Stimulated activated CD4-positive, alpha-beta T cell treated with anti-CD3 and anti-CD28 coated beads, Interleukin-1b, Interleukin-23, amount 100 ng/mL, for 24 hours (primary cell): ENCODE measurements around the gene ATM.
"Not testable (repeated sequence)": the region's sequence is repeated elsewhere in the genome, so short reads cannot be mapped to it uniquely, and the experiment has no call there.

Experiments
- DNase-seq, 4 experiments: peaks; one replicate each; pipeline ENCODE4 v3.0.0-alpha.2; 2020; ENCODE audit warnings: low read depth in 4 of 4, low spot score in 1 of 4

ATM gene

DNA sequence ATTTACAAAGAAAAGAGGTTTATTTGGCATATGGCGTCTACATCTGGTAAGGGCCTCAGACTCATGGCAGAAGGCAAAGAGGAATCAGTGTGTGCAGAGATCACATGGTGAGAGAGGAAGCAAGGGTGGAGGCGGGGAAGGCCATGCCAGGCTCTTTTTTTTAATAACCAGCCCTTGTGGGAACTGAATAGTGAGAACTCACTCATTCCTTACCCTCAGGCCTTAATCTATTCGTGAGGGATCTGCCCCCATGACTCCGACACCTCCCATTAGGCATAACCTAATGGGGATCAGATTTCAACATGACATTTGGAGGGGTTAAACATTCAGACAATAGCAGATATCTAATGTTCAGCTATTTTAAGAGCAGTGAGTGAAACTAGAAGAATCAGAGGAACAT, 55.7 kb downstream of the ATM start:
- DNase-seq = no peak

DNA sequence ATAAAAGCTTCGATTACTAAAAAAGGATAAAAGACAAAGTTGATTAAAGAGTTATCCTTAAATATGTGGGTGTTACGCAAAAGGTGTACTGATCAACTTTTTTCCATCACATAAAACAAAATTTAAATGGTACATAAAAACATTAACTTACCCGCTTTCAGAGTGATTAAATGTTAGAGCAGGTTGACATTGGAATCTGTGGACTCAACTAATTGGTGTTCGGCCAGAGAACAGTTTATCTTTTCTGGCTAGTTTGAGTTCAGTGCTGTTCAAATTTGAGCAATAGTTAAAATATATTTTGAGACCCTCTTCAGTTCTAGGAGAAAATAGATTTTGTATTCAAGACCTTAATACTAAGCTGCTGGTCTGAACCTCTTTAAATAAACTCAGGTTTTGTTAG, 56.1 kb downstream of the ATM start:
- DNase-seq = no peak

DNA sequence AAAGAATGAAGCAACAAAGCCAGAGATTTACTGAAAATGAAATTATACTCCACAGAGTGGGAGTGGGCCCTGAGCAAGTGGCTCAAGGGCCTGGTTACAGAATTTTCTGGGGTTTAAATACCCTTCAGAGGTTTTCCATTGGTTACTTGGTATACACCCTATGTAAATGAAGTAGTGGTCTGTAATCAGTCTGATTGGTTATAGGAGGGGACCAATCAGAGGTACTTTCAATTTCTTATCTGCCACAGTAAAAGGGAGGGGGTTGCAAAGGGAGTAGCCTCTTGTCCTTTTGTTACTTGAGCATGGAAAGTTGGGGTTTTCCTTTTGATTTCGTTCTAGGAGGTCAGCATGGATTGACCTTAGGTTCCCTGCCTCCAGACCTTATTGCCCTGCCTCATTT, 63.5 kb downstream of the ATM start:
- DNase-seq = no peak

DNA sequence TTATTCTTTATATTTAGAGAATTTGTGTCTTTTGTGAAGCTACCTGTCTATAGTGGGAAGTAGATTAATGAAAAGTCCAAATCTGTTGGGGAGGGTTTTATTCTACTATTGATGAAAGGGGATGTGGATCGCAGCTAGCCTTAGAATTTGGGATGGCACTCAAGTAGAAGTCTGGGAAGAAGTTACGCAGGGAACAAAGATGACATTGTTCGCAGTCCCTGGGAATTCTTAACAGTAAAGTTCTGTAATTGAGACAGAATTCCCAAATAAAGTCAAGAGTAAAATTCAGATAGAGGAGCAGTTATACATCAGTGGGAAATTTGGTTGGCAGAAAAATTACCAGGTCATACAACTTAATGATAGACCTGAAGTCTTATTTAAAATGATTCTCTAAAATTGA, 64.1 kb downstream of the ATM start:
- no peak for DNase-seq

DNA sequence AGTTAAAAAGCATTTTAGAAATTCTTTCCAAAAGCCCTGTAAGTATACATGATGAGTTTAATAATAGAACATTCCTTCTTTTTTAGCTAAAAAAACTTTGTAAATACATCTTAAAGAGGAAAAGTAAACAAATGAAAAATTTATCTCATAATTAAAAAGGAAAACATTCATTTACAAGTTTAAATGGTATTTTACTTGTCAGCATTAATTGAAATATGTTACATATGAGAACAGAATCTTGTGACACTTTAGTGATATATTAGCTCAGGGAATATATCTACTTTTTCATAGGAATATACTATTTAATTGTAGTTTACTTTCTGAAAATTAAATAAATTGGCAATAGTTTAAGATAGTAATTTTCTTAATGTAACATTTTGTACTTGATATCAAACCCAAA, 66.2 kb downstream of the ATM start:
- not testable (repeated sequence) for DNase-seq

DNA sequence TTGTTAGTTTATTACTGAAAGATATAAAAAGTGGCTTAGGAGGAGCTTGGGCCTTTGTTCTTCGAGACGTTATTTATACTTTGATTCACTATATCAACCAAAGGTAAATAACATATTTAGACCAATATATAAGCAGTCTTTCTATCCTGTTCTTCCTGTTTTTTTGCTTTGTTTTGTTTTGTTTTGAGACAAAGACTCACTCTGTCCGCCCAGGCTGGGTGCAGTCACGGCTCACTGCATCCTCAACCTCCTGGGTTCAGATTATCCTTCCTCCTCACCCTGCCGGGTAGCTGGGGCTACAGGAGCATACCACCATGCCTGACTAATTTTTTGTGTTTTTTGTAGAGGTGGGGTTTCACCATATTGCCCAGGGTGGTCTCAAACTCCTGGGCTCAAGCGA, 66.8 kb downstream of the ATM start:
- DNase-seq = no peak

DNA sequence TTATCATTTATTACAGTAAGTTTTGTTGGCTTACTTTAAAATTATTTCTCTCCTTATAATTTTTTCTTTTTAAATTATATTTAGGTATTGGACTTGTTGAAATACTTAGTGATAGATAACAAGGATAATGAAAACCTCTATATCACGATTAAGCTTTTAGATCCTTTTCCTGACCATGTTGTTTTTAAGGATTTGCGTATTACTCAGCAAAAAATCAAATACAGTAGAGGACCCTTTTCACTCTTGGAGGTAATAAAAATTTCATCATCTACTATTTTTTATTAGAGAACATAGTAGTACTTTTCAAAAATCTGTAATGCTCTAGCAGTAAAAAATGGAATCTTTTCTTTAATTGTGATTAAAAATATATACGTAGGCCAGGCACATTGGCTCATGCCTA, 70.4 kb downstream of the ATM start:
- DNase-seq = no peak

DNA sequence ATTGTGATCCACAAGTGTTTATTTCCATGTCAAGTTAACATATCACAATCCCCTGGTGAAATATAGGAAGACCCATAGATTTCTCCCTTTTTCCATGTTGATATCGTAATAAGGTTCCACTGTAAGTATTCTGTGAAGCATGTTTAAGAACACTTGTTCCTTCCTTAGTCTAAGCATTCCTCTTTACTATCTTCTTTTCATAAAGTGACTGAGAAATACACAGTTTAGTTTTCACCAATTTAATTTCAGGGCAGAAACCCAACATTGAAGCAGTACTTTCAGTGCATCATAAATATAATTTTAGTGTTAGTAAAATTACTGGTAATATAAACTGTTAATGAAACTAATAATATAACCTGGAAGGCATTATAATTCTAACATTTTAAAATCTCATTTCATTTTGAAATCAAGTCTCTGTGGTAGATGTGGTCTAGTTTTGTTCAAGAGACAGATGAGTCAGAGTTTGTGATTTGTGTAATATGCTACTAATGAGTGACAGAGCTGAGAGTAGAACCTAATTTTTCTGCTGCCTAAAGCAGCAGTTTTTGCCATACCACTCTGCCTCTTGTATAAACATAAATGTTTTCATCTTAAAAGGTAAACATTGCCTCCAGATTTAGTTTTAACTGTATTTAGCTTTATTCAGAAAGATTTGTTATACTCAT, 79.4 kb downstream of the ATM start:
- no peak for DNase-seq

DNA sequence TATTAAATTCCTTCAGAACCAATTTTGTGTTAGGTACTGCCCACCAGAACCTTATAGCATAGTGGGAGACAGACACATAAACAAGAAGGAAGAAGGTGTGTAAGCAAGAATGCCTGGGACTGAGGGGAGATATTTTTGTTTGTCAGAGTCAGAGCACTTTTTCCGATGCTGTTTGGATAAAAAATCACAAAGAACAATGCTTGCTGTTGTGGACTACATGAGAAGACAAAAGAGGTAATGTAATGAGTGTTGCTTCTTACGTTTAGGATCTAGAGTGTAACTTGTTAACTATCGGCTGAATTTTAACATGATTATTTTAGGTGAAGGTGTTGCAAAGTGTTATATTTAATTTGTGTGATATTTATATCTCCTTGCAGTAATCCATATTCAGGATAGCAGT, 84.9 kb downstream of the ATM start:
- DNase-seq = no peak

DNA sequence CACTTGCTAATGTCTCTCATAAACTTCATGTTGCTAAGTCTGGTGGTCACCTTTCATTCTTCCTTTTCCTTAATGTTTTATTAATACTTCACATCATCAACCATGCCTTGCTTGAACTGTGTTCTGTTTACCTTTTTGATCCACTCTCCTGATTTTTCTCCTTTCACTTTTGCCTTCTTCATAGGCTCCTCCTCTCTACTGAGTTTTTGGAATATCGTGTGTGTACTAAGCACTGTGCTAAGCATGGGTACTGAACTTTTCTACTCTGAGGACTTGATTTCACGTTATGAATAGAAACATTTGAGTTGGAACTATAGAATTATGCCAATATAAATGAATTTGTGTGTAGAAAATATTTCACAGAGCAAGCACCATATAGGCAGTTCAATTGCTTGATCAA, 90.6 kb downstream of the ATM start:
- no peak for DNase-seq

DNA sequence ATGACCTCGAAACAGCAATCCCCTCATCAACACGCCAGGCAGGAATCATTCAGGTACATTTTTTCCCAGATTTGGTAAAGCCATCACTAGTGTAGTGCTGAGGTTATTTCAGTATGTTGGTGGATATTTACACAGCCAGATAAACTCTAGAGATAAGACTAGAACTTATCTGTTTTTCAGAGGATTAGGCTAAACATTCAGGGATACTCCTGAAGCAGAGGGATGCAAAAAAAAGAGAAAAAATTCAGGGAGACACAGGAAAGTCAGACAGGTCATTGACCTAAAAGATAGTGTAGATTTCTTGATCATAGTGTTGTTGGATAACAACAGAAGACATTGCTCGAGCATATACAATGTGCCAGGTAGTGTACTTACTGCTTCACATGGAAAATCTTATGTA, 93.2 kb downstream of the ATM start:
- DNase-seq = no peak

DNA sequence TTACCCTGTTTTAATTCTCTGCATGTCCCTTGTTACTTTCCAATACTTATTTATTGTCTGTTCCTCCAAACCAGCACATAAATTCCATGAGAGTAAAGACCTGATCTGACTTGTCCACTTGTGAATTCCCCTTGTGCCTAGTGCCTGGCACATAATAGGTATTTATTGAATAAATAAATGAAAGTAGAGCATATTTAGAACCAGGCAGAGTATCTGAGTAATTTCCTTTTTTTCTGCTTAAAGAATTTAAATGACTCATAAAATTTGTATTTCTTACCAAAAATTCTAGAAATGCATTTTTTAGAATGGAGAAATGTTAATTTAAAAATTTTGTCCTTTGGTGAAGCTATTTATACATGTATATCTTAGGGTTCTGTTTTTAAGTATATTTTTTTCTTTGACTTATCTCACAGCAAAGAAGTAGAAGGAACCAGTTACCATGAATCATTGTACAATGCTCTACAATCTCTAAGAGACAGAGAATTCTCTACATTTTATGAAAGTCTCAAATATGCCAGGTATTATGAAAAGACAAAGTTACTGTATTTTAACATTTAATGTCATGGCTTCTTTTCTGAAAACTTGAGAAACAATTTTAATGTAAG, 96.8 kb downstream of the ATM start:
- no peak for DNase-seq

DNA sequence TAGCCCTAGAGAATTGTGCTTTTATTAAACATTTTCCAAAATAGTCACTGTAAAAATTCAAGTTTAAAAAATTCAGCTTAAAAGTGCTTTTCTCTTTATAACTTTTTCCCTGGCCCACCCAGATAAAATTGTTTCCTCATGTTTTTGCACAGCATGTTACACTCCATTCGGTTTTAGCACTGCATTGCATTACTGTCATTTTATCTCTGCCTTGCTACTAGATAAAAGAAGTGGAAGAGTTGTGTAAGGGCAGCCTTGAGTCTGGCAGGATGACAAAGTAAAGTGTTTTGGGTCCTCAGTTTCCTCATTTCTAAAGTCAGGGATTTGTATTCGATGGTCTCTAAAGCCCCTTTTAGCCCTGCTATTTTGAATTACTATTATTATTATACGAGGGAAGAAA, 99.8 kb downstream of the ATM start:
- no peak for DNase-seq

DNA sequence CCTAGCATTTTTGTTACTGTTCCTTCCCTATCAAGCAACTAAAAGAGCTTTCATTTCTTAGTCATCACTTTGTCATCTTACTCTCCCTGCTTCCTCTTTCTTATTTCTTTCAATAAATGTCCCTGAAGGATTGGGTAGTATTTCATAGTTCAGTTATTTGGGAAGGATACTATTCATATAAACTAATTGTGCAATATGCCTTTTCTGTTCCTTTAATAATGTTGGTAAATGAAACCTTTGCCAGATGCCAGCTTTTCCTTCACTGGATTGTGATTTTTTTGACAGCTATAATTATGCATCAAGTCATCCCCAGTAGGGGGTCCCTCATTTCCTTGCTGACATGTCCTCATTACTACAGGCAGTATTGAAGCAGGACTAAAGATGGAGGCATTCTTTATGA, 101.7 kb downstream of the ATM start:
- no peak for DNase-seq

DNA sequence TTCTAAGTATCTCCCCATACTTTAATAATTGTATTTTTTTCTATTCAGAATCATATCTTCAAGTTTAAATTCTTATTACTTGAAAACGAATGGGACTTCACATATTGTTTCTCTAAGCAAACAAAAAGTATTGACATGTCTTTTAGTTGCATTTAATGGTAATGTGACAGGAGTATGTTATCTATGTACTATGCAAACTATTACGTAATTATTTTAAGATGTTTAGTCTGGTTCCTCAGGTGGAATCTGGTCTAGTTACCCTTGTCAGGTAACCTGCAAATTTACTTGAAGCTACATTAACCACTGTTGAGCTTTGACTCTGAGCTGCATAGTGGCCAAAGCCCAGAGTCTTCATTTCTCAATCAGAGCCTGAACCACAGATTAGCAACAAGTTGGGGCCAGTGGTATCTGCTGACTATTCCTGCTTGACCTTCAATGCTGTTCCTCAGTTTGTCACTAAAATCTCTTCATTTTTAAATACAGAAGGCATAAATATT, 110.6 kb downstream of the ATM start:
- DNase-seq = no peak

DNA sequence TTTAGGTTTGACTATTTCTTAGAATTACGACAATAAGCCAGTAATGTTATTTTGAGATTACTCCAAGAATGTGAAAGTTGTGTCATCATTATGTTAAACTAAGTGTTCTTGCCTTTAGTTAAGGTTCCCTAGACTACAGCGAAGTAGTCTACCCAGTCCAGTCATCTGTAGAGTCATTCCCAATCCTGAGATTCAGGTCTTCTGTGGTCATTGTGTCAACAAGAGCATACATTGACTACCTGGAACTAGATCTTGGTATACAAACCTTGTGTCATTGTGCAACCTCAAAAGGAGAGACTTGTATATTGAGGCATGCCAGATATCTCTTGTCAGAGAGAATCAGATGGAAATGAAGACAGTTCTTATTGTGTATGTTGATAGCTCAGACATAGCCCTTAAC, 115.9 kb downstream of the ATM start:
- no peak for DNase-seq

DNA sequence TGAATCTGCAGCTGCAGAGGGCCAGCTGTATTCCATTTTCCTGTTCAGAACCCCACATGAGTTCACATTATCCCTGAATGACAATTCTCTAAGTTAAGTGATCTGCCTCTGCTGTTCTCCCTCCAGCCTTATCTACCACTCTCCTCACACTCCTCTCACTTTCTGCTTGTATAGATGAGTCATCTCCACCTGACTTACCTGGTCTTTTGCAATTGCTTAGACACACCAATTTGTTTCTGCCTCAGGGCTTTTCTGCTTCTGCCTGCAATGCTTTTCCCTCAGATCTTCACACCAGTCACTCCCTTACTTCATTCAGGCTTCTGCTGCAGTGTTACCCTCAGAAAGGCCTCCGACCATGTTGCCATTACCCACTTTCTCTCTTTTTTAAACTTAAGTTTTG, 118.1 kb downstream of the ATM start:
- DNase-seq = no peak

DNA sequence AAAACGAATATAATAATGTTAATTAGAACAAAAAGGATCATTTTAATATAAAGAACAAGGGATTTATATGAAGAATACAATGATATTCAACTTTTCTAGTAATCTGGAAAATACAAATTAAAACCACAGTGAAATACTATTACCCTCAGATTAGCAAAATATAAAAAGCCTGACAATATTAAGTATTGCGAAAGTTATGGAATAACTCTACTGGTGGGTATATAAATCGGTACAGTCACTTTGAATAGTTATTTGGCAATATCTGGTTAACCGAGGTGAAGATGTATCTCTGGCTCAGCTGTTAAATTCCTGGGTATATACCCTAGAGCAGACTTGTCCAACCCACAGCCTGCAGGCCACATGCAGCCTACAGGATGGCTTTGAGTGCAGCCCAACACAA, 118.8 kb downstream of the ATM start:
- no peak for DNase-seq

DNA sequence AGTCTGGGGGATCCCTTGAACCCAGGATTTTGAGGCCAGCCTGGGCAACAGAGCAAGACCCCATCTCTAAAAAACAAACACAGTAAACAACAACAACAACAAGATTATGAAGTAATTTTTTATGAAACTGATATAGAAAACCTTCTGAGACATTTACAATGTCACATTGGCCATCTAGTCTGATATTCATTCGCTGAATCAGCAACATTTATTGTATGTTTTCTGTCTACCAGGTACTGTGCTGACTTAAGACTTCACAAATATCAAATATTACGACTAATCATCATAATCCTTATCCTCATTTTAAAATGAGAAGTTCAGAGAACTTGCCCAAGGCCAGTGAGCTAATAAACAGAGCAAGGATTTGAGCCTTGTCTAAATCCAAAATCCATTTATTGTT, 120.8 kb downstream of the ATM start:
- no peak for DNase-seq

DNA sequence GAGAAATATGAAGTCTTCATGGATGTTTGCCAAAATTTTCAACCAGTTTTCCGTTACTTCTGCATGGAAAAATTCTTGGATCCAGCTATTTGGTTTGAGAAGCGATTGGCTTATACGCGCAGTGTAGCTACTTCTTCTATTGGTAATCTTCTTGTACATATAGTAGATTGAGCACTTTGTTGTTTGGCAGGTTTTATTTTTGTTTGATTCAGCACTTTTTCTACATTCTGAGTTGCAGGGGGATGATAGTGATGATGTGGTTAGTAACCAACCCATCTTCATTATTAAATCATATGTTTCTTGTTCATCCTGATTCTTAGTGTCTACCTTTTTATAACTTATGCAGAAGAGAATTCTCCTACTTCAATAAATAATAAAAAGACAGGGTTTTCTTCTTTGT, 122.9 kb downstream of the ATM start:
- no peak for DNase-seq

DNA sequence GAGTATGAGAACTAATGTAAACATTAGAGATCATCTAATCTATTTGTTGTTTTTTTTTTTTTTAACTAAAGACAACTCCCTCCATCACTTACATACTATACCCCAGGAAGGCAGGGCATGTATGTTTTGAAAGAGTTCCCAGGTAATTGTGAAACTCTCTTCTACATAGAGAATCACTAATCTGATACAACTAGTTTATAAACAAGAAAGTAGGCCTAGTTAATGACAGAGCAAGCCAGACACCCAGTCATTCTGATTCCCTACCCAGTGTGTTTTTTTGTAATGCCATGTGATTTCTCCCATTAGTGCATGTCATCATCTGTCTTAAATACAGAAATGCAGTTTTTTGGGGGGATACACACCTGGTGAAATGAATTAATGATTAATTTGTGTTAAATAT, 123.6 kb downstream of the ATM start:
- DNase-seq = no peak

DNA sequence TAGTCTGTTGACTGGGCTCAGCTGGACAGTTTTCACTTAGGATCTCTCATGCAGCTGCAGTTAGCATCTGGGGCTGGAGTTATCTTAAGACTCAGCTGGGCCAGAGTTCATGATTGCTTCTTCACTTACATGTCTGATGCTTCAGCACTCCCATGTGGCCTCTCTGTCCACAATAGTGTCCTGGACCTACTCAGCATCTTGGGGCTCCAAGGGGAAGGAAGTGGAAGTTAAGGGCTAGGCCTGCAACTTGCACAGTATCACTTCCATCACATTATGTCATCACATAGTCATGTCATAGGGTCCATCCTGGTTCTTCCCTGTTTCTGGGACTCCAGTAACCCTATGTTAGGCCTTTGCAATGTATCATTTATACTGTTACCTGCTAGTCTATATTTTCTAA, 128.6 kb downstream of the ATM start:
- DNase-seq = no peak

DNA sequence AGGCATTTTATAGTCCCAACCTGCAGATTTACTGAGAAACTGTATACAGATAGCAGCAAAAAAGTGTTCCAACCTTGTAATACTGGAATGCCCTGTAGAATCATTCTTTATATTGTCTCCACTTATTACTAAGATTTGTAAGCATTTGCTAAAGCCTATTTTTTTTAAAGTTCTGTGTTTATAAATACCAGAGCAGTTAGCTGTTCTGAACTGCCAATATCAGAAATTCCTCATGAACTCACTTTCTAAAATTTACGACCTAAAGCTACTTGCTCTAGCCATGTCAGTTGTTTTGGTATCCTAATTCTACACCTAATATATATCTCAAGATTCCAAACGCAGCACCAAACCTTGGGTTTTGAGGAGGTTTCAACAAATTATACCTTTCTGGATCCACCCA, 141.3 kb downstream of the ATM start:
- no peak for DNase-seq
